ENCODE measurements around the gene EAPP.

DNA sequence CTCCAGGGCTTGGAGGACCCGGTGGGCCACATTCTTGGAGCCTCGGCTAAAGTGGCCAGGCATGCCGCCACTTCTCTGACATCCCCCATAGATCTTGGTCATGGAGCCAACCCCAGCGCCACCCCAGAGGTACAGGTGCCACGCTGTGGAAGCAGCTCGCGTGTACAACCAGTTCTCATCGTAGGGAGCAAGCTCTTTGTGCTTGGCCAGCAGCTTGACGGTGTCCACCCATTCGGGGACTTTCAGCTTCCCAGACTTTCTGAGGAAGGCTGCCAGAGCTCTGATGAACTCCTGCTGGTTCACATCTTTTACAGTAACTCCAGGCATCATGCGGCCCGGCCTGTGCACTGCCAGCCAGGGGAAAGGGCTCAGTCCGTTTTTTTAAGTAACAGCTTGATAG lies 29.3 kb upstream of the EAPP start:
- TF ChIP-seq POLR2A (IDR thresholded peaks at IDR 0.05; ENCODE audit: low read length) (no peak), GATA1 (IDR thresholded peaks at IDR 0.05; ENCODE audit: low read depth, low read length) (no peak)
